ENCODE measurements around the gene FUOM. TPM values are rescaled to one million over a fixed set of nuclear protein-coding genes. Genes with fewer than 3 reads are reported as not detected.

FUOM gene
- total and polyA plus RNA-seq, 2 of the 8 experiments (the other 6 are each of a cell fraction or from before 2014, with no cell fraction given), result 22.0 to 30.4 TPM

DNA sequence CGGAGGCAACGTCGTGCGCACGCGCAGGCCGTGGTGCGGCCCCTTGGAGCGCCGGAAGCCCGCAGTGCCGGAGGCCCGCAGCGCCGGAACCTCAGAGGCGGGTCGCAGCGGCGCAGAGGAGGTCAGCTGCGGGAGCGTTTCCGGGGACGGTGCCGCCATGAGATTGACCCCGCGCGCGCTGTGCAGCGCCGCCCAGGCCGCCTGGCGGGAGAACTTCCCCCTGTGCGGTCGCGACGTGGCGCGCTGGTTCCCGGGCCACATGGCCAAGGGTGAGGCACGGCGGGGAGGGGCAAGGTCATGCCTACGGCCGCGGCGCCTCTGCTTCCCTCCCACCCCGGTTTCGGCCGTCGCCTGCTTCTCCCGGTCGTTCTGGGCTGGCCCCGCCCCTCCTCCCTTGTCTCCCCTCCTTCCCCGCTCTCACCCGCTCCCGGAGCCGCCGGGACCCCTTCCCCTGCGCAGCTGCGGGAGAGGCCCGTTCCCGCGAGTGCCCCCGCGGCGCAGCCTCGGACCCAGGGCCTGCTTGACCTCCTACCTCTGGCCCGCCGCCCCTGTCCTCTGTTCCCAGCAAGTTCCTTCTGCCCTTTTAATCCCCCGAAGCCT is 36.3 kb upstream of the FUOM start, which contains the start of gene MTG1:
TSS of gene MTG1 (plus strand) at position 94 of the 600 bp plus-strand sequence. CDS start at position 158, 64 bp downstream.
- H3K23ac ChIP-seq (ENCODE audit: insufficient read length), result no peak within 1 kb of the TSS
- peak within 1 kb of the TSS; percentile 99 for H3K18ac ChIP-seq (ENCODE audit: extremely low read depth, low read length)
- CTCF ChIA-PET (ENCODE audit: partially characterized antibody), result no interaction called here
- H4K20me1 ChIP-seq (replicated peaks in 1 of 2; ENCODE audit: control insufficient read depth in 1 of 2, insufficient read depth in 2 of 2, low read length in 2 of 2), result peaks cover 0 to 3% of the 10 kb centered on the region in 2 experiments
- peak within 1 kb of the TSS; percentile 97 for H4K5ac ChIP-seq (ENCODE audit: insufficient read length, low read depth, low read length)
- H4K91ac ChIP-seq (replicated peaks; ENCODE audit: insufficient read length, low read length), result peak within 1 kb of the TSS; percentile 61
- H3K14ac ChIP-seq (ENCODE audit: insufficient read length), result no peak within 1 kb of the TSS
- no peak within 1 kb of the TSS; the same call in 1 of the 2 replicates for H2BK12ac ChIP-seq (ENCODE audit: low read depth, low read length)
- peak within 1 kb of the TSS; percentile 21; the same call in 1 of the 2 replicates for H2AFZ ChIP-seq (ENCODE audit: low read length)
- peaks cover 6 to 28% (median 13%) of the 10 kb centered on the region in 4 experiments; a peak in 7 of 8 replicates for H3K36me3 ChIP-seq (ENCODE audit: control insufficient read depth in 2 of 4, insufficient read depth in 4 of 4, low read length in 3 of 4)
- peaks cover 2% of the 10 kb centered on the region; the same call in 1 of the 2 replicates for H3K23me2 ChIP-seq (ENCODE audit: low read depth, low read length)
- H3K4me1 ChIP-seq (replicated peaks in 1 of 4; ENCODE audit: control insufficient read depth in 3 of 4, insufficient read depth in 4 of 4, low read length in 3 of 4), result peaks cover 0 to 3% (median 0%) of the 10 kb centered on the region in 4 experiments; a peak in 3 of 7 replicates
- peak within 1 kb of the TSS; percentile 79 to 91 (median 85) for H3K9ac ChIP-seq (replicated peaks in 1 of 4; ENCODE audit: extremely low read depth in 1 of 4, low read depth in 3 of 4, low read length in 3 of 4)
- H3K27ac ChIP-seq (ENCODE audit: low read depth, low read length), result peak within 1 kb of the TSS; percentile 91
- H2BK15ac ChIP-seq (ENCODE audit: low read length), result no peak within 1 kb of the TSS
- no peaks in the 10 kb centered on the region for H3K9me3 ChIP-seq (ENCODE audit: insufficient read depth in 2 of 2, low read depth in 1 of 2, low read length in 1 of 2)
- POLR2A ChIA-PET (ENCODE audit: partially characterized antibody), result interaction anchor here (0.7 to 6.0 kb wide), 6 partner anchors 11 to 64 kb away, joined by 3 to 25 read pairs (median 3); partner anchors contain the start of gene PAOX
- peak within 1 kb of the TSS; percentile 95 for H4K8ac ChIP-seq (ENCODE audit: extremely low read depth, insufficient read depth, low read length)
- FAIRE-seq, result no peak
- WGBS, 2 experiments (ENCODE audit: extremely low coverage in 1 of 2, insufficient coverage in 1 of 2, insufficient read length in 1 of 2, insufficient replicate concordance in 2 of 2, low coverage in 1 of 2, low lambda C conversion rate in 2 of 2, missing lambda C conversion rate in 1 of 2), result 2% methylated on average over 32 of the region's 69 CpGs; no CpG with 5 or more reads in 1 of the 2 experiments
- no peaks in the 10 kb centered on the region for H3K27me3 ChIP-seq (replicated peaks in 1 of 4; ENCODE audit: control insufficient read depth in 3 of 4, extremely low read depth in 1 of 4, insufficient read depth in 3 of 4, low read length in 3 of 4)
- peak; percentile 25 to 99 for DNase-seq (ENCODE audit: low read depth in 1 of 2, low spot score in 2 of 2)
- peak within 1 kb of the TSS; percentile 74 to 82 for H3K4me2 ChIP-seq (ENCODE audit: insufficient read depth in 1 of 2, low read depth in 2 of 2, low read length in 2 of 2)
- peak within 1 kb of the TSS; percentile 32 for H3K4ac ChIP-seq (replicated peaks; ENCODE audit: insufficient read length, low read depth, low read length)
- H3K4me3 ChIP-seq (ENCODE audit: extremely low read depth in 1 of 4, insufficient read depth in 2 of 4, low read depth in 3 of 4, low read length in 4 of 4), result peak within 1 kb of the TSS; percentile 75 to 93 (median 92)
- no peak within 1 kb of the TSS for H2BK120ac ChIP-seq (replicated peaks; ENCODE audit: low read depth, low read length)
- peaks cover 3% of the 10 kb centered on the region for H3K79me1 ChIP-seq (ENCODE audit: low read depth, low read length)
- H3K79me2 ChIP-seq (ENCODE audit: control insufficient read depth in 1 of 2, insufficient read depth in 2 of 2, low read length in 2 of 2), result peaks cover 0 to 23% of the 10 kb centered on the region in 2 experiments; a peak in 2 of 4 replicates
- no peak within 1 kb of the TSS for H2AK5ac ChIP-seq (ENCODE audit: low read depth, low read length)
- H2BK5ac ChIP-seq (ENCODE audit: low read depth, low read length), result peak within 1 kb of the TSS; percentile 97
- no peak within 1 kb of the TSS for H2BK20ac ChIP-seq (ENCODE audit: low read length)
- peak within 1 kb of the TSS; percentile 87 for H3K56ac ChIP-seq (replicated peaks; ENCODE audit: insufficient read length, low read depth, low read length)
- TF ChIP-seq ZNF274 (IDR thresholded peaks at IDR 0.05; ENCODE audit: borderline replicate concordance, extremely low read depth, low read length) (no peak), BCL11A (IDR thresholded peaks at IDR 0.05; ENCODE audit: low read depth in 2 of 2, low read length in 2 of 2) (no peak), SP4 (IDR thresholded peaks at IDR 0.05; ENCODE audit: low read length) (0 out of 2 replicates have a peak, but pooled peaks have one; percentile 80), POLR2A (IDR thresholded peaks at IDR 0.05; ENCODE audit: control extremely low read depth in 1 of 2, low read depth in 2 of 2, low read length in 2 of 2) (peak; percentile 91 to 96), NRF1 (IDR thresholded peaks at IDR 0.05; ENCODE audit: low read depth, low read length) (peak; percentile 98), SIRT6 (IDR thresholded peaks at IDR 0.05; ENCODE audit: low read length) (no peak), ASH2L (IDR thresholded peaks at IDR 0.05; ENCODE audit: low read length) (peak; percentile 85), CREB1 (IDR thresholded peaks at IDR 0.05) (0 out of 2 replicates have a peak, but pooled peaks have one; percentile 32), SIN3A (conservative IDR thresholded peaks at IDR 0.05 in 1 of 2, IDR thresholded peaks at IDR 0.05 in 1 of 2; ENCODE audit: low read depth in 1 of 2, low read length in 2 of 2) (peak; percentile 54 to 72; a peak in 2 of 4 replicates), TAF7 (optimal IDR thresholded peaks at IDR 0.05; ENCODE audit: borderline replicate concordance, low read depth, low read length) (peak; percentile 82), KDM5A (IDR thresholded peaks at IDR 0.05; ENCODE audit: low read length) (peak; percentile 68; the same call in 1 of the 2 replicates), RAD21 (IDR thresholded peaks at IDR 0.05 in 1 of 2, conservative IDR thresholded peaks at IDR 0.05 in 1 of 2; ENCODE audit: low read depth in 2 of 2, low read length in 2 of 2) (no peak), TAF1 (IDR thresholded peaks at IDR 0.05; ENCODE audit: low read depth, low read length) (peak; percentile 91)
